ENCODE measurements around the gene TNFAIP8L1.

Gene TNFAIP8L1

GRCh38 chr19:4673726-4674125 lies 34.4 kb downstream of the TNFAIP8L1 start:
- Histone ChIP-seq H4K20me1 (ENCODE audit: insufficient read depth, low read length, poor library complexity, severe bottlenecking) (peaks cover 6% of the 10 kb centered on the region), H3K4me1 (ENCODE audit: insufficient read depth, low read length, poor library complexity, severe bottlenecking) (peaks cover 4% of the 10 kb centered on the region), H3K9ac (ENCODE audit: low read depth, low read length, poor library complexity, severe bottlenecking) (no peak overlapping the region), H3K9me2 (replicated peaks; ENCODE audit: low read depth, low read length) (no peaks in the 10 kb centered on the region), H3K36me3 (ENCODE audit: insufficient read depth, low read length) (no peaks in the 10 kb centered on the region), H2AFZ (ENCODE audit: low read length) (no peak overlapping the region), H3K9me3 (ENCODE audit: insufficient read depth, low read depth, low read length) (no peaks in the 10 kb centered on the region), H3K27me3 (ENCODE audit: insufficient read depth, low read length, poor library complexity, severe bottlenecking) (no peaks in the 10 kb centered on the region), H3F3A (ENCODE audit: low read depth) (peaks cover 10% of the 10 kb centered on the region; the same call in 1 of the 2 replicates), H3K4me3 (ENCODE audit: low read length, poor library complexity, severe bottlenecking) (no peak overlapping the region), H3K4me2 (ENCODE audit: low read depth, low read length, poor library complexity, severe bottlenecking) (no peak overlapping the region), H3K79me2 (ENCODE audit: insufficient read depth, low read length) (peaks cover 13% of the 10 kb centered on the region)
- TF ChIP-seq EZH2phosphoT487 (IDR thresholded peaks at IDR 0.05; ENCODE audit: borderline replicate concordance) (no peak), CTCF (conservative IDR thresholded peaks at IDR 0.05; ENCODE audit: low read length) (no peak)

- Histone ChIP-seq H3K9ac (ENCODE audit: low read depth, low read length, poor library complexity, severe bottlenecking) (no peak overlapping the region), H2AFZ (ENCODE audit: low read length) (no peak overlapping the region), H3K27me3 (ENCODE audit: insufficient read depth, low read length, poor library complexity, severe bottlenecking) (no peaks in the 10 kb centered on the region), H3K79me2 (ENCODE audit: insufficient read depth, low read length) (no peaks in the 10 kb centered on the region), H3K9me2 (replicated peaks; ENCODE audit: low read depth, low read length) (no peaks in the 10 kb centered on the region), H3K4me1 (ENCODE audit: insufficient read depth, low read length, poor library complexity, severe bottlenecking) (no peaks in the 10 kb centered on the region), H3K4me3 (ENCODE audit: low read length, poor library complexity, severe bottlenecking) (no peak overlapping the region), H3K36me3 (ENCODE audit: insufficient read depth, low read length) (peaks cover 7% of the 10 kb centered on the region; the same call in 1 of the 2 replicates), H3K9me3 (ENCODE audit: insufficient read depth, low read depth, low read length) (no peaks in the 10 kb centered on the region), H3K4me2 (ENCODE audit: low read depth, low read length, poor library complexity, severe bottlenecking) (no peak overlapping the region), H3F3A (ENCODE audit: low read depth) (peaks cover 10% of the 10 kb centered on the region; the same call in 1 of the 2 replicates), H4K20me1 (ENCODE audit: insufficient read depth, low read length, poor library complexity, severe bottlenecking) (no peaks in the 10 kb centered on the region)
- no peak for TF ChIP-seq EZH2phosphoT487 (IDR thresholded peaks at IDR 0.05; ENCODE audit: borderline replicate concordance)
- no peak for TF ChIP-seq CTCF (conservative IDR thresholded peaks at IDR 0.05; ENCODE audit: low read length)
Measured at GRCh38 chr19:4675346-4675745, 36.0 kb downstream of the TNFAIP8L1 start.

- Histone ChIP-seq H3K4me1 (ENCODE audit: insufficient read depth, low read length, poor library complexity, severe bottlenecking) (no peaks in the 10 kb centered on the region), H2AFZ (ENCODE audit: low read length) (no peak overlapping the region), H3F3A (ENCODE audit: low read depth) (0 out of 2 replicates have a peak, but pooled peaks cover 2% of the 10 kb centered on the region), H4K20me1 (ENCODE audit: insufficient read depth, low read length, poor library complexity, severe bottlenecking) (no peaks in the 10 kb centered on the region), H3K9me3 (ENCODE audit: insufficient read depth, low read depth, low read length) (no peaks in the 10 kb centered on the region), H3K9me2 (replicated peaks; ENCODE audit: low read depth, low read length) (no peaks in the 10 kb centered on the region), H3K36me3 (ENCODE audit: insufficient read depth, low read length) (peaks cover 7% of the 10 kb centered on the region; the same call in 1 of the 2 replicates), H3K79me2 (ENCODE audit: insufficient read depth, low read length) (no peaks in the 10 kb centered on the region), H3K4me3 (ENCODE audit: low read length, poor library complexity, severe bottlenecking) (no peak overlapping the region), H3K4me2 (ENCODE audit: low read depth, low read length, poor library complexity, severe bottlenecking) (no peak overlapping the region), H3K9ac (ENCODE audit: low read depth, low read length, poor library complexity, severe bottlenecking) (no peak overlapping the region), H3K27me3 (ENCODE audit: insufficient read depth, low read length, poor library complexity, severe bottlenecking) (no peaks in the 10 kb centered on the region)
- TF ChIP-seq EZH2phosphoT487 (IDR thresholded peaks at IDR 0.05; ENCODE audit: borderline replicate concordance) (no peak), CTCF (conservative IDR thresholded peaks at IDR 0.05; ENCODE audit: low read length) (peak; percentile 55)
Measured at GRCh38 chr19:4676955-4677731, 37.8 kb downstream of the TNFAIP8L1 start.

All from Loucy (cell line).